Measurements from ENCODE around the gene LYPD3.

The LYPD3 gene

DNA sequence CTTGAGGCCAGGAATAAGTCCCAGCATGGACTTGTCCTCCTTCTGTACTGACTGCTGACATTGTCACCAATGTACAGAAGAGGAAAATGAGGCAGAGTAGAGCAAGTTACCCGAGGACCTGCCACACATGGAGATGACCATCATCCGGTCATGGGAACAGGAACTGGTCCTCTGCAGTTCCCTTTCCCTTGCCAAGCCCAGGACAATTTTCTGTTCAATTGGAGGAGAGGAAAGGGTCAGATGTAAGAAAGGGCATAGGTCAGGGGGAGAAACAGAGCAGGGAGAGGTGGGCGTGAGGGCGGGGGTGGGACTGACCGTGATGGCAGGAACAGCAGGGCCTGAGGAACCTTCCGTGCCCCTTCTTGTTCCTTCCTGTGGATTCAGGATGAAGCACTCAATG lies 20.5 kb upstream of the LYPD3 start:
- DNase-seq (ENCODE audit: low read depth): no peak

DNA sequence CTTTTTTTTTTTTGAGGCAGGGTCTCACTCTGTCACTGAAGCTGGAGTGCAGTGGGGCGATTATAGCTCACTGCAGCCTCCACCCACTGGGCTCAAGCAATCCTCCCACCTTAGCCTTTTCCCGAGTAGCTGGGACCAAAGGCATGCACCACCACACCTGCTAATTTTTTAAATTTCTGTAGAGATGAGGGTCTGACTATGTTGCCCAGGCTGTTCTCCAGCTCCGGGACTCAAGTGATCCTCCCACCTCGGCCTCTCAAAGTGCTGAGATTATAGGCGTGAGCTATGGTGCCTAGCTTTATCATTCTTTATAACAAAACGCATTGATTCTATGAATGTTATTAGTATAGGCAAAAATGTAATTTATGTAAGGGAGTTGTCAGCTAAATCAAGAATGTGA lies 17.9 kb upstream of the LYPD3 start:
- no peak for DNase-seq (ENCODE audit: low read depth)

DNA sequence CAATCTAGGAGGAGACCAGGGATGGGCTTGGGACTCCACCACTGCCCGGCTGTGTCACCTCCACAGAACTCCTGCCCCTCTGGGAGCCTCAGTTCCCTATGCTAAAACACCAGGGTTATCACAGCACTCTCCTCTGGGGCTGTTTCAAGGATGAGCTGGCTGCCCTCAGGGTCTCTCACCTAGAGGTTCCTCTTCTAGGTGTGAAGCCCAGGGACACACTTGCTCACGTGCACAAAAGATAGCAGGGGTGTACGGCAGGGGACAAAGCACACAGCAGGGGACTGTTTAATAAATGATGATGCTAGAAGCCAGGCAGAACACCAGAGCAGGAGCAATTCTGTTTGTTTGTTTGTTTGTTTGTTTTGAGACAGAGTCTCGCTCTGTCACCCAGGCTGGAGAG lies 16.8 kb upstream of the LYPD3 start:
- no peak for DNase-seq (ENCODE audit: low read depth)

DNA sequence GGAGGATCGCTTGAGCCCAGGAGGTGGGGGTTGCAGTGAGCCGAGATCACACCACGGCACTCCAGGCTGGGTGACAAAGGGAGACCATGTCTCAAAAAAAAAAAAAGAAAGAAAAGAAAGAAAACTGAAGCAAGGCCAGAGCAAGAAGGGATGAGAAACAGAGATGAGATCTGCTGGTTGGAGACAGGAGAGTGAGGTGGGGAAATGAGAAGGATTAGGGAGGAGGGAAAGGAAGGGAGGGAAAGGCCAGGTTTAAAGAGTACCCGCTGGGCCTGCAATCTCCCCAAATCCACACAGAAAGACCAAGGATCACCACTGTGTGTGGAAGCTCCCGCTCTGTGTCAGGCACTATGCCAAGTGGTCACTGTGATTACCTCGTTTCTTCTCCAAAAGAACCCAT lies 16.3 kb upstream of the LYPD3 start:
- DNase-seq (ENCODE audit: low read depth): no peak

DNA sequence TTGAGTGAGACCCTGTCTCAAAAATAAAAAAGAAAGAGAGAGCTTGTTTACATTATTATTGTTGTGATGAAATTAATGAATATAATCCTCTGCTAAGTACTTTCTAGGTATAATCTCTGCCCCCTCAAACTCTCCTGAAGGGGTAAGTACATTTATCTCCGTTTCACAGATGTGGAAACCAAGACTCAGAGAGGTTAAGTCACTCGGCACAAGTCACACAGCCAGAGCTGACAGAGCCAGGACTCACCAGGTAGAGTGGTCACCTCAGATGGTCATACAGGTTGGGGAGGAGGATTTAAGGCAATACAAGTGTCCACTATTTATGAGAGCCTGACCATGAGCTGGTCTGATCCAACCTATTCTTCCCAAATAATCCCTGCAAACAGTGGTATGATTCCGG lies 15.2 kb upstream of the LYPD3 start:
- no peak for DNase-seq (ENCODE audit: low read depth)

DNA sequence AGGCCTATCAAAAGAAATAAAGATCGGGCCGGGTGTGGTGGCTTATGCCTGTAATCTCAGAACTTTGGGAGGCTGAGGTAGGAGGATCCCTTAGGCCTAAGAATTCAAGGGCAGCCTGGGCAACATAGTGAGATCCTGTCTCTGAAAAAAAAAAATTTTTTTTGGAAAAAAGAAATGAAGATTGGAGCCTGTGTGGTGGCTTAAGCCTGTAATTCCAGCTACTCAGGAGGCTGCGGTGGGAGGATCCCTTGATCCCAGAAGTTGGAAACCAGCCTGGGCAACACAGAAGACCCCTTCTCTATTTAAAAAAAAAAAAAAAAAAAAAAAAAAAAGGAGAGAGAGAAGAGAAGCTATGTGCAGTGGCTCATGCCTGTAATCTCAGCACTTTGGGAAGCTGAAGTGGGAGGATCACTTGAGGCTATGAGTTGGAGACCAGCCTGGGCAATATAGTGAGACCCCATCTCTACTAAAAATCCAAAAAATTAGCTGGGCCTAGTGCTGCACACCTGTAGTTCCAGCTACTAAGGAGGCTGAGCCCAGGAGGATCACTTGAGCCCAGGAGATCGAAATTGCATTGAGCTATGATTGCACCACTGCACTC lies 14.7 kb upstream of the LYPD3 start:
- DNase-seq (ENCODE audit: low read depth): no peak

DNA sequence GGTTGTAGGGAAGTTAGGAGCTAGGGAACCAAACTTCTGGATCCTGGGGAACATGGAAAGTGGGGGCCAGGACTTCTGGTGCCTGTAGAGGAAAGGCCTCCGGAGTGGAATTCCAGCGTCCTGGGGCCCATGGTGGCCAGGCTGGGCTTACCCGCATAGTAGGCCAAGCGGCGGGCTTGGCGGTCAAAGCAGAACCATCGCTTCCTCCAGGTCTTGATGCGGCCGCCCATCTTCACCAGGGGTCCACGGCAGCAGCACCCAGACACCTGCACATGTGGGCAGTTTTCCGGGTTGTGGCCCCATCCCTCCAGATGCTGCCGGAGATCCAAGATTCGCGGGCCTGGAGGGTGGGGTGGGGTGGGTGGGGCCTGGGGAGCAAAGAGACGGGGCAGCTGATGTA lies 13.8 kb upstream of the LYPD3 start:
- no peak for DNase-seq (ENCODE audit: low read depth)

DNA sequence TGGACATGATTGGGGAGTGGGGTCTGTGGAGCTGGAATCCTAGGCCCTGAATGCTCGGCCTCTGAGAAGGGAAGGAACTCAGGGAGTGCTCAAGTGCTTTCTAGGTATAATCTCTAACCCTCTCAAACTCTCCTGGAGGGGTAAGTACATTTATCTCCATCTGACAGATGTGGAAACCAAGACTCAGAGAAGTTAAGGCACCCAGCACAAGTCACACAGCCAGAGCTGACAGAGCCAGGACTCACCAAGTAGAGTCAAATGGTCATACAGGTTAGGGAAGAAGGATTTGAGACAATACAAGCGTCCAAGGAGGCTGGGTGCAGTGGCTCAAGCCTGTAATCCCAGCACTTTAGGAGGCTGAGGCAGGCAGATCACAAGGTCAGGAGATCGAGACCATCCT lies 12.9 kb upstream of the LYPD3 start:
- DNase-seq (ENCODE audit: low read depth): no peak

DNA sequence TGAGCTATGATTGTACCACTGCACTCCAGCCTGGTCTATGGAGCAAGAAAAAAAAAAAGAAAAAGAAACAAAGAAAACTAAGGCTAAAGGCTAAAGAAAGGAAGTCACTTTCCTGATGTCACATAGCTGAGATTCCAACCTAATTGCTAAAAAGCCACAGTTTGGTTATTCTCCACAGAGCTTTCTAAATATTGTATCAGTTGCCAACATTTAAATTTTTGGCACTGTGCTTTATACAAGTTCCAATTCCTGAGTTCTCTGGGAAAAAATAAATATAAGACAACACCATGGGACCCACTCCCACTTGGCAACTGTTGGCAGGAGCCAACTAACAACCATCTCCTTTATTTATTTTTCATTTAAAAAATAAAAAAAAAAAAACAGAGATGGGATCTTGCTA lies 11.2 kb upstream of the LYPD3 start:
- DNase-seq (ENCODE audit: low read depth): no peak

DNA sequence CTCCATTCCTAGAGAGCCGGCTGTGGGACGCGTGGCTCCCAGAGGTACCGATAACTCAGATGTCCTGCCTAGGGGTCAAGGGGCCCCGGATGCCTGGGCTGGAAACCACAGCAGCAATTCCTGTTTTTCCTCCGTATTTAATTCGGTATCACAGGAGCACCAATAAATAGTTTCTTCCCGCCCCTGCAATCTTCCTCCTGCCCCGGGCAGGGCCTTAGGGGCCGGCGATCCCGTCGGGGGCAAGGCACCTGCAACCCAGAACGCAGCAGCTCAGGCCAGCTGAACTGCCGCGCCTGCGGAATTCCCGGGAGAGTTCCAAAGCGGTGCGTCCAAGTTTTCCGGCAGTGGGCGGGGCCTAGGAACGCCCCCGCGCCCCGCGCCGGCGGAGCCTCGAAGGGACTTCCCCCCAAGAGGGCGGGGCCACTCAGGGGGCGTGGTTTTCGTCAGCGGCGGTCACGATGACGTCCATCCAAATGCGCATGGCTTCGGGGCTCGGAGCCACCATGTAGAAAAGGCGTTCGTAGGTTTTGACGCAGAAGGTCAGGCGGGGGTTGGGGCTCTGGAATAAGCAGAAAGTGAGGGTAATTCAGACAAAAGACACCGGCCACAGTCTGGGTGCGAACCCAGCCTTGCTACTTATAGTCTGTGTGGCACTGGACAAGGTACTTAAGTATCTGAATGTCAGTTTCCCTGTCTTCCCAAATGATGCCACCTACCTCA lies 9.7 kb upstream of the LYPD3 start:
- peak; percentile 84 for DNase-seq (ENCODE audit: low read depth)

DNA sequence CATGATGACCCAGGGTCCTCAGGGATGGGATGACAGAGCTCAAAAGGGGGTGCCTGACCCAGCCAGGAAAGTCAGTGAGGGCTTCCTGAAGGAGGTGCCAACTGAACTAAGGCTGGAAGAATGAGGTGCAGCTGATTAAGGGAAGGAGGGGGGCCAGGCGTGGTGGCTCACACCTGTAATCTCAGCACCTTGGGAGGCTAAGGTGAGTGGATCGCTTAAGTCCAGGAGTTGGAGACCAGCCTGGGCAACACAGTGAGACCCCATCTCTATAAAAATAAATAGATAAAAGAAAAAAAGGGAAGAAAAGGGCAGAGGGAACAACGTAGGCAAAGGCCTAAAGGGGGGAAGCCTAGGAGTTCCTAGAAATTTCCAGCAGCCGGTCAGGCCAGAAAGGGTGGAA lies 9.1 kb upstream of the LYPD3 start:
- DNase-seq (ENCODE audit: low read depth): no peak

DNA sequence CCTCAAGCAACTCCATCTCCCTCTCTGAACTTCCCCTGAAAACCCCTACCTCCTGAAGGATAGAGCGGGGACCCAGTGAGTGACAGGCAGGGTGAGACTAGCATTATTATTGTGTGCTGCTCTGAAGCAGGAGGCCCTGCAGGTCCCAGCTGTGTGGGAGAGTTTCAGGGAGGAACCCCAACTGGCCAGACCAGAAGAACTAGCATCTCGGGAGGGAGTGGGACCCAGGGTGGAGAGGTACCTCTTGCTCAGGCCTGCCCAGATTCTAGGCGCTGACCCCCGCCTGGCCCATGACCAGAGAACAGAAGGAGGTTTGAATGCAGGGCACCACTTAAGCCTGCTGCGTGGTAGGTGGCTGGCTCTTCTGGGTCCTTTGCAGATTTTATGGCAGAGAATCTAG lies 5.7 kb upstream of the LYPD3 start:
- DNase-seq (ENCODE audit: low read depth): no peak

DNA sequence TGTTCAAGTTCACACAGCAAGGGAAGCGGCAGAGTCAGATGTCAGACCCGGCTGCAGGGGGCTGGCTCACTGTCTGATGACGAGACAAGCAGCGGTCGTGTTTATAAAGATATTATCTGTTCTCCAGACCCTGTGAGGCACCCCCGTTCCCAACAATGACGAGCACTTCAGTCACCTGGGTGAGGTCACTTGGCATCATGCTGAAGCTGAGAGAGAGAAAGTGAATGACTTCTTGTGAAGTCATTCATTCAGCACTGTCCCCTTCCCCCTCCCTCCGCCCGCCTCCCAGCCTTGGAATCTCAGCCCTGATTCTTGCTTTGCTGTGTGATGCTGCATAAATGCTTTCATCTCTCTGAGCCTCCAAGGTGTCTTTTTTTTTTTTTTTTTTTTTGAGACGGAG lies 4.9 kb upstream of the LYPD3 start:
- DNase-seq (ENCODE audit: low read depth): no peak

DNA sequence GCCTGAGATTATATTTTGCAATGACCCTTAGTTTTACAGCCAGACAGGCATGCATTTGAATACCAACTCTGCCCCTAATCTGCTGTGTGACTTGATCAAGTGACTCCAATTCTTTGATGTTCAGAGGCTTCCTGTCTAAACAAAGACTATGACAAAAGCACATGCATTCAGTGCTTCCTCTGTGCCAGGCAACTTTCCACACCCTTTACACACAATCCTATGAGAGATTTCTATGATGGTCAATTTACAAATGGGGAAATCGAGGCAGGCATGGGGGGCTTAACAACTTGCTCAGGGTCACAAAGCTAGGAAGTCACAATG lies 3.7 kb upstream of the LYPD3 start:
- DNase-seq (ENCODE audit: low read depth): no peak

DNA sequence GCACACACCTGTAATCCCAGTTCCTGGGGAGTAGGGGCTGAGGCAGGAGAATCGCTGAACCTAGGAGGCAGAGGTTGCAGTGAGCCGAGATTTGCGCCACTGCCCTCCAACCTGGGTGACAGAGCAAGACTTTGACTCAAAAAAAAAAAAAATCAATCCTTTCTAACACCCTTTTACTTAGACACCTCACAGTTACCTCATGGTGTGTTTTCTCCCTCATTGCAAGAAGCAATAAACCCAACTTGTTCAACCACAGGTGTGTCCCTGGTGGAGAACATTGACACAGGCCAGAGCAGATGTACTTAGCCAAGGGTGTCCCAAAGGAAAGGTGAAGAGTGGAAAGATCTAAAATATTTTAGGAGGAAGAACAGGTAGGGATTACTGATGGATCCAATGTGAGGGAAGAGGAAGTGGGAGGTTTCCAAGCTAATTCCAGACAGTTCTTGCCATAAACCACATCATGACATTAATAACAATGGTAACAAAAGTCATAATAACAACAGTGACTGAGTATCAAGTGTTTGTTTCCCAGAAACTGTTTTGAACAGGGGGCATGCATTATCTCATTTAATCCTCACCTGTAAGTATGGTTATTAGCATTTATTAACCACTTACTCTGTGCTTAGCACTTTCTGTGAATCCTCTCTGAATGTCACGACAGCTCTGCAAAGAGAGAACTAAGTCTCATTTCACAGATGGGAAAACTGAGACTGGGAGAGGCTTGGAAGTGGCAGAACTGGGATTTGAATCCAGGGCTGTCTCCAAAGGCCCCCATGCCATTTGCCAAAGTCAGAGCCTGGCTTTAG lies 3.1 kb upstream of the LYPD3 start:
- no peak for DNase-seq (ENCODE audit: low read depth)

DNA sequence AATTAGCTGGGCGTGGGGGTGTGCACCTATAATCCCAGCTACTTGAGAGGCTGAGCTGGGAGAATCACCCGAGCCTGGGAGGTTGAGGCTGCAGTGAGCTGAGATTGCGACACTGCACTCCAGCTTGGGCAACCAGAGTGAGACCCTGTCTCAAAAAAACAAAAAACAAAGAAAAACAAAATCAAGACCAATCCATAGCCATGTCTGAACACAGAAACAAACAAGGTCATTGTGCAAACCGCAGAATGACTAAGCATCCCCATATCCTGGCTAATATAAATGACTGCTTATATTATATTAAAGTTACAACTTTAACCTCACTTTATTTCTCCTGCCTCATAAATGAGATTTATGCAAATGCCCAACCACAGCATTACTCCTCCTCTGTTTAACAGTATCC lies 2.3 kb upstream of the LYPD3 start:
- DNase-seq (ENCODE audit: low read depth): no peak

DNA sequence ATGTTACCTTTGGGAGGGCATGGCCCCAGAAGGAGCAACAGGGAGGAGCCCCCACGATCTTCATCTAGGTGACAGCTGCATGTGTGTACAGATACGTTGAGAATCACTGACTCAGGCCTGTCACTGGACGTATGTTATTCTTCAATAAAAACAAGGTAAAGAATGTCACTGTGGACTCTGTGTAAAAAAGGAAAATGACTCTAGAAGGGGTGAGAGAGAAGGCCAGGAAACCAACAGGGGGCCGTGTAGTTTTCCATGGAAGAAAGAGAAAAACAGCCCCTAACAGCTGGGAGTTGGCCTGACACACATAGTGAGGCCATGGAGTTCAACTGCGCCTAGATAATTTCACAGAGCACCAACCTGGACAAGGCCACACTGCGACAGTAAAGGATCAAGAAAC lies 1.9 kb upstream of the LYPD3 start:
- no peak for DNase-seq (ENCODE audit: low read depth)

DNA sequence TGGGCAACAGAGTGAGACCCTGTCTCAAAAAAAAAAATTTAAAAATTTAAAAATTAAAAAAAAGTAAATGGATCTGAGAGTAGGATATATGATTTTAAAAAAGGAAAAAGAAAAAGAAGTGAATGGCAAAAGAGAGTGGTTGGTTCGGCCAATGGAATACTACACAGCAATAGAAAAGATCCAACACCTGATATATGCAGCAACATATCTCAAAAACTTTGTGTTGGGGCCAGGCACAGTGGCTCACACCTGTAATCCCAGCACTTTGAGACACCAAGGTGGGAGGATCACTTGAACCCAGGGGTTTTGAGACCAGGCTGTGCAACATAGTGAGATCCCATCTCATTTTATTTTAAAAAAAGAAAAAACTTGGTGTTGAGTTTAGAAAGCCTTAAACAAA lies 1.4 kb upstream of the LYPD3 start:
- no peak for DNase-seq (ENCODE audit: low read depth)

DNA sequence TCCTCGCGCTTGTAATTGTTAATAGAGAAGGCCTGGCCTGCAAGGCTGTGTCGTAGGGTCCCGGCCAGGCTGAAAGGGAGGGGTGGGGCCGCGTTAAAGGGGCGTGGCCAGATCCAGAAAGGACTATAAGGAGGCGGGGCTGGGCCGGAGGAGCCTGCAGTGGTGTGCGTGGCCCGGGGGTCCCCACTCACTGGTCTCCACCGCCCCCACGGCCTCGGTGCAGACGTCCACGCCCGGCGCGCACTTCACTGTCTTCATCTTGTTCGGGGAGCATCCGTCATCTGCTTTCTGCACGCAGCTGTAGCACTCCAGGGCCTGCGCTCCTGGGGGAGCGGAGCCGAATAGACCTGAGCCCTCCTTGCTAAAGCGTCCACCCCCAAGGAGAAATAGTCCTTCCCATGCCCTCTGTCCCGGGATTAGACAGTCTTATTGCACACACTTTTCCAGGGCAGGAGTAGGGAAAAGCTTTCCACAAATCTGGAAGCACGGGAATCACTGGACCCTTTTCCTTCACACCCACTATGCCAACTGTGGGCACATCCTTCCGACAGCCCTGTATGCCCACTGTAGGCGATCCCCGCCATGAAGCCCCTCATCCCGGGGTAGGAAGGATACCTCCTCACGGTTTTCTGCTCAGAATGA lies 1.2 kb downstream of the LYPD3 start:
- DNase-seq (ENCODE audit: low read depth): no peak

DNA sequence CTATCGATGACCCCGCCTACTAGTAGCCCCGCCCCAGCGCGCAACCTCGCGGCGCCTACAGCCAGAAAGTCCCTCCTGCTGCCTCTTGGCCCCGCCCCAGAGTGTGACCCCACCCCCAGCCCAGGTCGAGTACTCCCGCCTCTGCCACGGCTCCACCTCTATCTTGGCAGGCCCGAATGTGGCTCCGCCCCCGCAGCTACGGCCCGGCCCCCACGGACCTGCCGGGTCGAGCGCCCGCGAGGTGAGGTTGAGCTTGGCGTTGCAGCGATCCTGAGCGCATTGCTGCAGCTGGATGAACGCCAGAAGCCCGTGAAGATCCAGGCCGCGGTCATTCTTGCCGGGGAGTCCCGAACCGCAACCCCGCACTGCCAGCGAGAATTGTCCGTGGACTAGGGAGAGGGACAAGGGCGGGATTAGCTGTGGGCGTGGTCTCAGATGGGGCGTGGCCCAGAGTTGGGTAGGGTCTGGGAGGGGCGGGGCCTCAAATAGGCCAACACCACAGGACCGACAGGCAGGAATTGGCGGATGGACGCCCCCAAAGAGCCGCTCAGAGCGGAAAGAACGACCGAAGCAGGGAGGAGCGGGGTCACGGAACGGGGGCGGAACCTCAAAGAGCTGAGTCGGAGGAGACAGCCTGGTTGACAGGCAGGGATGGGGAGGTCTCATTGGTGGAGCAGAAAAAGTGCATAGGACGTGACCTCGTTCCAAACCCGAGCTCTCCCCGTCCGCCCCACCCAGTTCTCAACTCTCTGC lies 1.9 kb downstream of the LYPD3 start:
- peak; percentile 88 for DNase-seq (ENCODE audit: low read depth)

DNA sequence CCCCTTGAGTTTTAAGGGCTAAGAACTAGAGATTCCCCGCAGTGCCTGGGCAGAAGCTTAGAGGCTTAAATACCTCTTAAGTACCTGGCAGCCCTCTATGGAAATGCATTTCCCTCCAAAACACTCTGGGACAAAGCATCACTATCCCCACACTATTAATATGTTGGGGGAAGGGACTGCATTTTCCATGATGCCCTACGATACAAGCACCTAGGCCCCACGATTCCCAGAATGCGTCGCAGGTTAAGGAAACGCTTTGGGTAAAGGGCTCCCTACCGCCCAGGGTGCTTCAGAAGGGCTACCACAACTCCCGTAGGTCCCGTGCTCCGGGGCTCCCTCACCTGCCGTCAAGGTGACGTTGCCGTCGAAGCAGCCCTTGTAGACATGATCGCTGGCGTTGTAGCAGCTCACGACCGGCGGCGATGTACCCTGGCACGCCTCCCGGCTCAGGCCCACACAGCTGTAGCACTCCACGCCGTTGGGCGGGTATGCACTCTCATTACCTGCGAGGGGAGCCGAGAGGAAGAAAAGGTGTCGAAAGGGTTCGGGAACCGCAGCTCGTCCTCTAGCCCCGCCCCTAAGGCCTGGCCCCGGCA lies 2.5 kb downstream of the LYPD3 start:
- DNase-seq (ENCODE audit: low read depth): no peak

DNA sequence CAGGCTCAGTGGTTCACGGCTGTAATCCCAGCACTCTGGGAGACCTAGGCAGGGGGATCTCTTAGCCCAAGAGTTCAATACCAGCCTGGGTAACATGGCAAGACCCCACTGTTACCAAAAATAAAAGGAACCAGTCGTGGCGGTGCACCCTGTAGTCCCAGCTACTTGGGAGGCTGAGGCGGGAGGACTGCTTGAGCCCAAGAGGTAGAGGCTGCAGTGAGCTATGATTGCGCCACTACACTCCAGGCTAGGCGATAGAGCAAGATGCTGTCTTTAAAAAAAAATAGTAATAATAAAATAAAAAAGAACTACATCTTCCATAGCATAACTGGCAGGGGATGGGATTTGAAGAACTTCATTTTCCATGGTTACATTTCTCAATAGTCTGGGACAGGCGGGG lies 3.0 kb downstream of the LYPD3 start:
- DNase-seq (ENCODE audit: low read depth): no peak
